Mucosa of rectum (tissue), 2 donors: ENCODE results near the gene MIDN.

Experiments
- H3K27ac ChIP-seq, 2 donors: one replicate each; pipeline ENCODE4 v1.7.0; 2013; ENCODE audit warnings: inconsistent platforms in 2 of 2, low read depth in 2 of 2, low read length in 2 of 2
- H3K27me3 ChIP-seq, 2 donors: one replicate each; pipeline ENCODE4 v1.7.0; 2013; ENCODE audit warnings: low read length in 2 of 2; ENCODE audit not compliant: control insufficient read depth in 2 of 2, insufficient read depth in 2 of 2
- H3K36me3 ChIP-seq, 2 donors: one replicate each; pipeline ENCODE4 v1.7.0; 2013; ENCODE audit warnings: low read length in 2 of 2; ENCODE audit not compliant: control insufficient read depth in 2 of 2, insufficient read depth in 2 of 2
- H3K4me1 ChIP-seq, 2 donors: one replicate each; pipeline ENCODE4 v1.7.0; 2013; ENCODE audit warnings: low read length in 2 of 2, mild to moderate bottlenecking in 1 of 2; ENCODE audit not compliant: control insufficient read depth in 2 of 2, insufficient read depth in 2 of 2
- H3K4me3 ChIP-seq, 2 donors: one replicate each; pipeline ENCODE4 v1.7.0; 2013; ENCODE audit warnings: low read length in 2 of 2
- H3K9ac ChIP-seq, 2 donors: one replicate each; pipeline ENCODE4 v1.7.0; 2013; ENCODE audit warnings: low read length in 2 of 2, low read depth in 1 of 2, mild to moderate bottlenecking in 1 of 2
- H3K9me3 ChIP-seq, 2 donors: one replicate each; pipeline ENCODE4 v1.7.0; 2013; ENCODE audit warnings: low read length in 2 of 2; ENCODE audit not compliant: control insufficient read depth in 2 of 2
- donor health status: healthy.
- donor health status: Normal muscosa, but diverticular disease.

The MIDN gene

DNA sequence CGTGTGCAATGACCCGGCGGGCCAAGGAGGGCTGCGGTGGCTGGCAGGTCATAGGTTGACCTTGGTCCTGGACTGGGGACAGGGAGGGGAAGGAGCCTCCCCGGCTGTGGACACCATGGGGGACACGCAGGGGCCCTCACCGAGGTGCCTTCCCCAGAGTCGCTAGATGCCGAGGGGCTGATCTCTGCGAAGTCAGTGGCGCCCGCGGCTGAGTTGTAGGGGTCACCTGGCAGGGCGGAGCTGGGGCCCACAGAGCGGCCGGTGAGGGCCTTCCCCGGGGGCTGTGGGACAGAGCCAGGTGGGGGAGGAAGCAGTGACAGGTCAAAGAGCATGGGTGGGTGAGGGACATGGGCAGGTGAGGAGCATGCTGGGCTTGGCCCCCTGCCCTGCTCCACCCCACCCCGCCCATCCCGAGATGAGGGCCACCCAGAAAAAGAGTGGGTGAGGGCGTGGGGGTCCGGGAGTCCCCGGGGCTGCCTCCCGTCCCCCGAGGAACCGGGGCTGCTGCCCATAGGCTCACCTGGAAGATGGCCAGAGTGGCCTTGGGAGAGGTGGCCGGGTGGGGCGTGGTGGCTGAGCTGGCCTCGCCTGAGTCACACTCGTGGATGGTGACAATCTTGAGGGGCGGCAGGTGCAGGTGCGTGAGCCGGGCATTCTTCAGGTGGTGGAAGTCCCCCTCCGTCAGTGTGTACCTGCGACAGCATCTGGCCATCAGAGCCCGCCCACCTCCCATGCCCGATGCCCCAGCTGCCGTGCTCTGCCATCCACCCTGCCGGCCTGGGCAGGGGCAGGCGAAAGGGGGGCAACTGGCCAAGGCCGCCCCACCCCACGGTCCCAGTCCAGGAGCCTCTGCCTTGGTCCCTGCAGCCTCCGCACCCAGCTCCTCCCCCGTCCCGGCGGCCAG, 14.1 kb upstream of the MIDN start:
- peaks cover 12 to 20% of the 10 kb centered on the region in 2 donors for H3K4me1 ChIP-seq
- no peaks in the 10 kb centered on the region for H3K36me3 ChIP-seq
- H3K9ac ChIP-seq: no peak overlapping the region

GRCh38 chr19:1234955-1235380, 13.4 kb upstream of the MIDN start:
- H3K36me3 ChIP-seq: no peaks in the 10 kb centered on the region
- peaks cover 15 to 20% of the 10 kb centered on the region in 2 donors for H3K4me1 ChIP-seq
- no peak overlapping the region for H3K9ac ChIP-seq
- H3K27ac ChIP-seq: no peak overlapping the region
- H3K9me3 ChIP-seq: no peaks in the 10 kb centered on the region
- peaks cover 3 to 36% of the 10 kb centered on the region in 2 donors for H3K27me3 ChIP-seq
- H3K4me3 ChIP-seq: no peak overlapping the region

More for the DNA sequence above, 14.1 kb upstream of the MIDN start:
- Histone ChIP-seq H3K27me3 (peaks cover 3 to 36% of the 10 kb centered on the region in 2 donors), H3K9me3 (no peaks in the 10 kb centered on the region), H3K4me3 (no peak overlapping the region), H3K27ac (no peak overlapping the region)

GRCh38 chr19:1235625-1236538, 12.5 kb upstream of the MIDN start:
- Histone ChIP-seq H3K4me3 (no peak overlapping the region), H3K36me3 (no peaks in the 10 kb centered on the region), H3K27me3 (peaks cover 3 to 36% of the 10 kb centered on the region in 2 donors), H3K4me1 (peaks cover 21 to 28% of the 10 kb centered on the region in 2 donors), H3K9ac (no peak overlapping the region), H3K27ac (no peak overlapping the region), H3K9me3 (no peaks in the 10 kb centered on the region)

GRCh38 chr19:1236576-1236975, 11.8 kb upstream of the MIDN start:
- Histone ChIP-seq H3K27ac (no peak overlapping the region), H3K4me3 (peak overlapping the region in 1 of 2 donors; percentile 35), H3K9ac (no peak overlapping the region), H3K27me3 (peaks cover 3 to 36% of the 10 kb centered on the region in 2 donors), H3K36me3 (no peaks in the 10 kb centered on the region), H3K4me1 (peaks cover 26 to 33% of the 10 kb centered on the region in 2 donors), H3K9me3 (no peaks in the 10 kb centered on the region)

- Histone ChIP-seq H3K27ac (no peak overlapping the region), H3K27me3 (peaks cover 3 to 36% of the 10 kb centered on the region in 2 donors), H3K36me3 (no peaks in the 10 kb centered on the region), H3K4me1 (peaks cover 28 to 35% of the 10 kb centered on the region in 2 donors), H3K9me3 (no peaks in the 10 kb centered on the region), H3K4me3 (peak overlapping the region; percentile 31 to 35), H3K9ac (no peak overlapping the region)
Observed at GRCh38 chr19:1237027-1237659, 11.2 kb upstream of the MIDN start.

DNA sequence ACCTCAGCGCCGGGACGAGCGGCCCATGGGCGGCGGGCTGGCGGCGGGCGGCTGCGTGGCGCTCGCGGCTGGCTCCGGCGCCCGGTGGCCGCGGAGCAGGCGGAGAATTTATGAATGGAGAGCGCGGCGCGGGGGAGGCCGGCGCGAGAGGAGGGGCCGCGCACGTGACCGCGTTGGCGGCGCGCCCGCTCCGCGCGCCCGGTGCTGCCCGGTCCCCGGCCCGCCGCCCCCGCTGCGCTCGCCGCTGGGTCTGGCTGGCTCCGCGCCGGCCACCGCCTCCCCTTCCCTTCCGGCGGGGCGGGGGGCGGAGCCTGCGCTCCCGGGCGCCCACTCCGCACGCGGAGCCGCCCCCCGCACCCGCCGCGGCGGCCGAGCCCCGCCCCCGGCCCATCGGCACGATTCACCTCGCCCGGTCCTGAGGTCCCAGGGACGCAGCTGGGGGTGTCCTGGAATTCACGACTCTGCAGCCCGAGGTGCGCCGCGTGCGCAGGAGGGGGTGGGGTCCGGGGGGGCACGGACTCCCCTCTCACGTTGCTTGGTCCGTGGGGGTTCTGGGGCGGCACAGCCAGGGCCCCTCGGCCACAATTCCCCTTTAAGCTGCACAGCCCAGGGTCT, 10.5 kb upstream of the MIDN start, which contains the start of gene CBARP:
Gene CBARP (minus strand): TSS at position 252 of the 615 bp plus-strand sequence. CDS start 1,905 bp downstream, outside the sequence.
- Histone ChIP-seq H3K4me1 (peaks cover 29 to 35% of the 10 kb centered on the region in 2 donors), H3K27ac (no peak within 1 kb of the TSS), H3K4me3 (peak within 1 kb of the TSS; percentile 31 to 35), H3K27me3 (peaks cover 3 to 36% of the 10 kb centered on the region in 2 donors), H3K36me3 (no peaks in the 10 kb centered on the region), H3K9ac (no peak within 1 kb of the TSS), H3K9me3 (no peaks in the 10 kb centered on the region)

DNA sequence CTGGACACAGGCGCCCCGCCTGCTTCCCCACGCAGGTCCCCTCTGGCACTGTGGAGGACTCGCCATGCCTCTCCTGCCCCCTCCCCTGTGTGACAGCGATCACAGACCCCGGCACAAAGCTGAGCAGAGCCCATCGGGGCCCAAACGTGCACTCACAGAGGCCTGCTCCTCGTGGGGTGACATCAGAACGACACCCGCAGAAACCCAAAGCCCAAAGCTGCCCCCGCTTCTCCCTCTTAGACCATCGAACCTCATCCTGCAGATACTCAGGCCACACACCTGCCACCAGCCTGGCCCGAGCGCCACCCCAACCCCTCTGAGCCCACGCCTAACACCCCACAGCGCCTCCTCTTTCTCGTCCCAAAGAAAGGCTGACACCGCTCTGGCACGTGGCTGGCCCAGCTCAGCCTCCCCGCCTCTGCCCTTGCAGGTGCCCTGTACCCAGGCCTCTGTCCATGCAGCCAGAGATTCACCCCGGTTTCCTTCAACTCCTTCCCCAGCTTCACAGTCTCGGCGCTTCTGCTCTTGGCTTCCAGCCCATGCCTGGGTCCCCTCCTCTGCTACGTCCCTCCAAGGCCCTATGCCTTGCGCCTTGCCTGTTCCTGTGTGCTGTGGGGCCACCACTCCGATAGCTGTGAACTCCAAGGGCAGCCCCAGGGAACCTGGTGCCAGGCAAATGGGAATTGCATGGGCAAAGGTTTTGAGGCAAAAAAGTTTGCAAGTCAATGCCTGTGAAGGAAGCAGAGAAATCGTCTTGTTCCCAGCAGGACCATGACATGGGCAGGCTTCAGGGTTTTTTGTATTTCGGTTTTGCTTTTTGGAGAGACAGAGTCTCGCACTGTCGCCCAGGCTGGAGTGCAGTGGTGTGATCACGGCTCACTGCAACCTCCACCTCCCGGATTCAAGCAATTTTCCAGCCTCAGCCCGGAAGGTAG, 9.7 kb upstream of the MIDN start:
- Histone ChIP-seq H3K27ac (no peak overlapping the region), H3K4me1 (peaks cover 29 to 35% of the 10 kb centered on the region in 2 donors), H3K36me3 (no peaks in the 10 kb centered on the region), H3K27me3 (peaks cover 3 to 34% of the 10 kb centered on the region in 2 donors), H3K9ac (no peak overlapping the region), H3K4me3 (no peak overlapping the region), H3K9me3 (no peaks in the 10 kb centered on the region)

DNA sequence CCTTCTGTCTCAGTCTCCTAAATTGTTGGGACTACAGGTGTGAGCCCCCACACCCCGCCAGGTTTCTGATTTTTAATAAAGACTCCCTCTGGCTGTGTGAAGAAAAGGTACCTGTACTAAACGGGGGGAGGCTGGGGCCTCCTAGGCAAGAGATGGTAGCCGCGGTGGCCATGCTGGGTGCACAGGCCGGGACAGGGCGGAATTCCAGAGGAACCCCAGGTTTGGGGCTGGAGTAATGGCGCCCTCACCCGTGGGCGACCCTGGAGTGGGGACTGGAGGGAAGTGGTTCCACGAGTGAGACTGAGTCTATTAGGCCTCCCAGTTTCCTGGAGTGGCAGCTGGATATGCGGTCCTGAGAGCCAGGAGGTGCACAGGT, 9.0 kb upstream of the MIDN start:
- peak overlapping the region; percentile 55 to 58 for H3K27ac ChIP-seq
- H3K27me3 ChIP-seq: peaks cover 3 to 27% of the 10 kb centered on the region in 2 donors
- H3K4me1 ChIP-seq: peaks cover 36 to 43% of the 10 kb centered on the region in 2 donors

More for the DNA sequence above, 9.0 kb upstream of the MIDN start:
- peak overlapping the region; percentile 14 to 54 for H3K9ac ChIP-seq
- no peaks in the 10 kb centered on the region for H3K36me3 ChIP-seq
- no peak overlapping the region for H3K4me3 ChIP-seq
- no peaks in the 10 kb centered on the region for H3K9me3 ChIP-seq
